Fibroblast of lung (primary cell): ENCODE measurements around the gene ITPKB. TPM values are rescaled to one million over a fixed set of nuclear protein-coding genes. Genes with fewer than 3 reads are reported as not detected.

Experiments
- DNase-seq, 2 donors: peaks; one replicate each; pipeline versions ENCODE4 v3.0.0 to v3.0.0-alpha.2; 2010; ENCODE audit warnings: low read depth in 2 of 2
- H2AFZ ChIP-seq: 2 replicates; pipeline ENCODE4 v1.5.1; 2012; ENCODE audit warnings: low read length, control low read depth, inconsistent platforms
- H3K27ac ChIP-seq: 2 replicates; pipeline ENCODE4 v1.5.1; 2011; ENCODE audit warnings: low read length, control low read depth; ENCODE audit not compliant: insufficient read depth
- H3K27me3 ChIP-seq: 2 replicates; pipeline ENCODE4 v1.5.1; 2011; ENCODE audit warnings: mild to moderate bottlenecking, low read length; ENCODE audit not compliant: control insufficient read depth, insufficient read depth
- H3K36me3 ChIP-seq: 2 replicates; pipeline ENCODE4 v1.5.1; 2011; ENCODE audit warnings: low read length; ENCODE audit not compliant: control insufficient read depth, insufficient read depth
- H3K4me1 ChIP-seq: 2 replicates; pipeline ENCODE4 v1.5.1; 2011; ENCODE audit warnings: low read length; ENCODE audit not compliant: control insufficient read depth, insufficient read depth; ENCODE audit errors: extremely low read depth
- H3K4me2 ChIP-seq: 2 replicates; pipeline ENCODE4 v1.5.1; 2011; ENCODE audit warnings: low read length, control low read depth; ENCODE audit not compliant: insufficient read depth; ENCODE audit errors: extremely low read depth
- H3K4me3 ChIP-seq, 4 experiments: fragments of 200-600 bp in 1 of 4; sonication (generic) in 1 of 4; replicated peaks in 1 of 4; 2 replicates each; pipeline ENCODE4 v1.5.1; 2011 to 2016; ENCODE audit warnings: low read length in 4 of 4, low read depth in 3 of 4, mild to moderate bottlenecking in 3 of 4, control low read depth in 2 of 4, inconsistent platforms in 1 of 4, mixed read lengths in 1 of 4; ENCODE audit not compliant: insufficient read depth in 1 of 4; ENCODE audit errors: control extremely low read depth in 1 of 4
- H3K79me2 ChIP-seq: 2 replicates; pipeline ENCODE4 v1.5.1; 2012; ENCODE audit warnings: mild to moderate bottlenecking, low read length, inconsistent platforms; ENCODE audit not compliant: control insufficient read depth, insufficient read depth
- H3K9ac ChIP-seq: 2 replicates; pipeline ENCODE4 v1.5.1; 2011; ENCODE audit warnings: mild to moderate bottlenecking, low read length, control low read depth; ENCODE audit not compliant: insufficient read depth
- H3K9me3 ChIP-seq: 2 replicates; pipeline ENCODE4 v1.5.1; 2012; ENCODE audit warnings: low read depth, low read length; ENCODE audit not compliant: control insufficient read depth, insufficient read depth
- H4K20me1 ChIP-seq: 2 replicates; pipeline ENCODE4 v1.5.1; 2011; ENCODE audit warnings: low read length; ENCODE audit not compliant: control insufficient read depth, insufficient read depth; ENCODE audit errors: extremely low read depth
- EZH2 ChIP-seq: IDR thresholded peaks from 2 replicates; pipeline ENCODE4 v1.5.1; 2012; ENCODE audit warnings: low read length, control low read depth, mild to moderate bottlenecking; ENCODE audit errors: missing control alignments
- polyA plus RNA-seq, 2 donors: library from polyadenylated mRNA; depleted of rRNA in 1 of 2; stranded (reverse) in 1 of 2; unstranded in 1 of 2; fragments of >200 nt; gene quantifications; 2 replicates each; pipeline ENCODE4 v1.2.1, GENCODE V29; 2011 to 2012; ENCODE audit warnings: missing spikeins in 1 of 2
- total RNA-seq: library from RNA; depleted of rRNA; stranded (reverse); fragments of >200 nt; gene quantifications from 2 replicates; pipeline ENCODE4 v1.2.1, GENCODE V29; 2014
- TF ChIP-seq, protein P1 (sequence below), 2 donors: IDR thresholded peaks in 1 of 2; conservative IDR thresholded peaks in 1 of 2; 1 replicate in 1 of 2; 2 replicates in 1 of 2; pipeline ENCODE4 v1.5.1; 2011 to 2012; ENCODE audit warnings: low read length in 2 of 2, control low read depth in 1 of 2, inconsistent platforms in 1 of 2, low read depth in 1 of 2, mild to moderate bottlenecking in 1 of 2

The ITPKB gene
- total and polyA plus RNA-seq, 2 donors (not counting 1 experiment from before 2014, with no cell fraction given), result 10.2 to 32.4 TPM

DNA sequence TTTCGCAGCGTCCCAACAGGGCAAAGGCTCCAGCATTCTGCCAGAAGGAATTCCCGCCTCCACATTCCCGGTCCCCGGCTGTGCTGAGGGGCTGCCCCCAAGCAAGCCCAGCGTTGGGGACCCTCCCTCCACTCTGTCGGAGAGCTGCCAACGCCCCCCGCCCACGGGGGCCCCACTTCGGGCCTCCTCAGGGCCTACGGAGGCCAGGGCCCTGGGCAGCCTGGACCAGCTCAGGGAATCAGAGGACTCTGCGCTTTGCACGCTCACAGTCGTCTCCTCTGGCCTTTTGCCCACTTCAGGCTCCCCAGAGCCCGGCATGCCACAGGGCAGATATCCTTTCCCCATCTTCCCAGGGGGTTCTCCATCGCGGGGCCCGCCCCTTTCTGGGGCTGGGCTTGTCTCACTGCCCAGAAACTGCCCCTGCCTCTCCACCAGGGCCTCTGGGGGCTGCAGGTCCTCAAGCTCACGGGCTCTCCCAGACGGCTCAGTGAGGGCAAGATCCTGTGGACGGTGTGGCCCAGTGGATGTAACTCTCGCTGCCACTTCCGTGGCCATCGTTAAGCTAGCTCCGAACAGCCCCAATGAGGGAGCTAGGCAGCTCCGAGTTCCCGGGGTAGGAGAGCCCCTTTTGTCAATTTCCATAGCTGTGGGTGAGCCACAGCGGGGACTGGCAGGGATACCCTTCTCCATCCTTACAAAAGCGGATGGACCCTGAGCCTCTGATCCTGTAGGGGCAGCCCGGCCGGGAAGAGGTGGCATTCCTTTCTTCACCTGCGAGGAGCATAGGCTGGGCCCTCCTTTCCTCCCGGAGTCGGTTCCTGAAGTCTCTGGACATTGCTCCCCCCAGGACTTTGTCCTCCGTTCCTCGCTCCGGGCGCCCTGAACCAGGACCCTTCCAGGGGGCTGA is 2.8 kb downstream of the ITPKB start:
- peaks cover 9% of the 10 kb centered on the region for H3K36me3 ChIP-seq
- no peak for TF ChIP-seq EZH2
- TF ChIP-seq, protein P1, sequence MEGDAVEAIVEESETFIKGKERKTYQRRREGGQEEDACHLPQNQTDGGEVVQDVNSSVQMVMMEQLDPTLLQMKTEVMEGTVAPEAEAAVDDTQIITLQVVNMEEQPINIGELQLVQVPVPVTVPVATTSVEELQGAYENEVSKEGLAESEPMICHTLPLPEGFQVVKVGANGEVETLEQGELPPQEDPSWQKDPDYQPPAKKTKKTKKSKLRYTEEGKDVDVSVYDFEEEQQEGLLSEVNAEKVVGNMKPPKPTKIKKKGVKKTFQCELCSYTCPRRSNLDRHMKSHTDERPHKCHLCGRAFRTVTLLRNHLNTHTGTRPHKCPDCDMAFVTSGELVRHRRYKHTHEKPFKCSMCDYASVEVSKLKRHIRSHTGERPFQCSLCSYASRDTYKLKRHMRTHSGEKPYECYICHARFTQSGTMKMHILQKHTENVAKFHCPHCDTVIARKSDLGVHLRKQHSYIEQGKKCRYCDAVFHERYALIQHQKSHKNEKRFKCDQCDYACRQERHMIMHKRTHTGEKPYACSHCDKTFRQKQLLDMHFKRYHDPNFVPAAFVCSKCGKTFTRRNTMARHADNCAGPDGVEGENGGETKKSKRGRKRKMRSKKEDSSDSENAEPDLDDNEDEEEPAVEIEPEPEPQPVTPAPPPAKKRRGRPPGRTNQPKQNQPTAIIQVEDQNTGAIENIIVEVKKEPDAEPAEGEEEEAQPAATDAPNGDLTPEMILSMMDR (conservative IDR thresholded peaks at IDR 0.05 in 1 of 2, IDR thresholded peaks at IDR 0.05 in 1 of 2; ENCODE audit: low read depth in 1 of 2, low read length in 2 of 2), result no peak
- no peak overlapping the region for H2AFZ ChIP-seq
- no peaks in the 10 kb centered on the region for H3K4me1 ChIP-seq
- H3K27ac ChIP-seq, result no peak overlapping the region
- DNase-seq, result no peak
- peak overlapping the region; percentile 80 for H3K9ac ChIP-seq
- no peaks in the 10 kb centered on the region for H3K9me3 ChIP-seq
- peaks cover 2% of the 10 kb centered on the region for H4K20me1 ChIP-seq
- peak overlapping the region; percentile 90 for H3K4me2 ChIP-seq
- peaks cover 8% of the 10 kb centered on the region for H3K79me2 ChIP-seq
- H3K27me3 ChIP-seq, result no peaks in the 10 kb centered on the region
- peak overlapping the region in 2 of 4 experiments; percentile 82 to 98 for H3K4me3 ChIP-seq

DNA sequence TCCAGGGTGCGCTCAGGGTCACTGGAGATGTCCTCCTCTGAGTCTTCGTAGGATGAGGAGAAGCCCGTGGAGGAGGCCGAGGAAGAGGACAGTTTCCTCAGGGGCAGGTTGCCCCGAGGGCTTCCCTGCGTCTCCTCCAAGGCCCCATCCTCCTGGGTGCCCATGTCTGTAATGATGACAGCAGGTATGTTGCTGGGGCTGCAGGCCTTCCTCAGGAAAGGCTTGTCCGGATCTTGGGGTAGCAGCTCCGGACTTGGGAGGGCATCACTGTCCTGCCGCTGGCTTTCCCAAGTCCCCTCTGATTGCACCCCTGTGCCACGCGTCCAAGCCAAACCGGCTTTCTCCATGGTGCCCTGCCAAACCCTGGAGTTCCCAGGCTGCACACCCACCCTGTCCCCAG is 3.5 kb downstream of the ITPKB start:
- Histone ChIP-seq H4K20me1 (peaks cover 2% of the 10 kb centered on the region), H3K27me3 (no peaks in the 10 kb centered on the region), H2AFZ (no peak overlapping the region), H3K4me3 (peak overlapping the region in 1 of 4 experiments; percentile 98), H3K36me3 (peaks cover 9% of the 10 kb centered on the region), H3K4me2 (no peak overlapping the region), H3K79me2 (peaks cover 8% of the 10 kb centered on the region), H3K9me3 (no peaks in the 10 kb centered on the region), H3K4me1 (no peaks in the 10 kb centered on the region), H3K9ac (no peak overlapping the region), H3K27ac (no peak overlapping the region)
- no peak for DNase-seq
- TF ChIP-seq EZH2, result no peak
- TF ChIP-seq, protein P1 (conservative IDR thresholded peaks at IDR 0.05 in 1 of 2, IDR thresholded peaks at IDR 0.05 in 1 of 2; ENCODE audit: low read depth in 1 of 2, low read length in 2 of 2), result no peak

DNA sequence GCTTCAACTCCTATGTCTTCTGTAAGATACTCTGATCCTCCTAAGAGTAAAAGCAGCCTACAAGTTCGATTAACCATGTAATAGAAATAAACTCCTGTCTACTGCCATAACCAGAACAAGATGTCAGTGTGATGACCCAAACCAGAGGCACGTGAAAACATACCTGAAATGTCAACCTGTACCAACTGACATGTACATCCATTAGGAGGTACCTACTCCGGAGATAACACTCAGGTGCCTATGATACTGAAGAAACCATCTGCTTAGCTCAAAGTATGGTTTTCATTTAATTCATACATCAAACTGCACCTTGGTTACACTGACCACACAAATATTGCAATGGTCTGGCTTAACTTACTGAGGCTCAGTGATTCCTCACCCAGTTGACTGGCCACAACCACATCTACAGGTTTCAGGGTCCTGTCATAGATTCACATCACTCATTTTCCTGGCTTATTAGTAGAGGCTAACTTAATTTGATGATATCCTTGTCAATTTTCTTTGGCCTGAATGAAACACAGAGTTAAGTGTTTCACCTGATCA is 4.4 kb downstream of the ITPKB start:
- TF ChIP-seq, protein P1 (conservative IDR thresholded peaks at IDR 0.05 in 1 of 2, IDR thresholded peaks at IDR 0.05 in 1 of 2; ENCODE audit: low read depth in 1 of 2, low read length in 2 of 2), result no peak
- no peak for TF ChIP-seq EZH2
- Histone ChIP-seq H3K9me3 (no peaks in the 10 kb centered on the region), H3K36me3 (peaks cover 11% of the 10 kb centered on the region), H3K79me2 (peaks cover 8% of the 10 kb centered on the region), H3K4me1 (no peaks in the 10 kb centered on the region), H3K27ac (no peak overlapping the region), H4K20me1 (peaks cover 2% of the 10 kb centered on the region), H2AFZ (no peak overlapping the region), H3K9ac (no peak overlapping the region), H3K27me3 (no peaks in the 10 kb centered on the region), H3K4me3 (peak overlapping the region in 1 of 4 experiments; percentile 98), H3K4me2 (no peak overlapping the region)
- no peak for DNase-seq
